GM10248 (cell line): ENCODE measurements around the gene EPS15.

Experiments used
- CTCF ChIA-PET: fragments of 300-600 bp; sonication (Branson Sonifier 250); formaldehyde crosslinking; extraction: SDS; loops from one replicate; lab custom pipeline; 2021; ENCODE audit warnings: antibody characterized with exemption; lab: Yijun Ruan, JAX
- POLR2A ChIA-PET: fragments of 350-650 bp; sonication (Branson Sonifier 250); formaldehyde crosslinking; extraction: SDS; loops from one replicate; lab custom pipeline; 2020; ENCODE audit warnings: antibody characterized with exemption; lab: Yijun Ruan, JAX
- DNase-seq: peaks from one replicate; pipeline ENCODE4 v3.0.0; 2012; ENCODE audit errors: extremely low spot score
- TF ChIP-seq, protein P1 (sequence below): IDR thresholded peaks from 2 replicates; pipeline ENCODE4 v1.5.1; 2012; ENCODE audit warnings: mild to moderate bottlenecking, low read depth; ENCODE audit errors: extremely low read depth, missing control alignments, control extremely low read depth

Gene EPS15

GRCh38 chr1:51555866-51556619 is 37.0 kb upstream of the EPS15 start:
- POLR2A ChIA-PET = no interaction called here
- TF ChIP-seq, protein P1, sequence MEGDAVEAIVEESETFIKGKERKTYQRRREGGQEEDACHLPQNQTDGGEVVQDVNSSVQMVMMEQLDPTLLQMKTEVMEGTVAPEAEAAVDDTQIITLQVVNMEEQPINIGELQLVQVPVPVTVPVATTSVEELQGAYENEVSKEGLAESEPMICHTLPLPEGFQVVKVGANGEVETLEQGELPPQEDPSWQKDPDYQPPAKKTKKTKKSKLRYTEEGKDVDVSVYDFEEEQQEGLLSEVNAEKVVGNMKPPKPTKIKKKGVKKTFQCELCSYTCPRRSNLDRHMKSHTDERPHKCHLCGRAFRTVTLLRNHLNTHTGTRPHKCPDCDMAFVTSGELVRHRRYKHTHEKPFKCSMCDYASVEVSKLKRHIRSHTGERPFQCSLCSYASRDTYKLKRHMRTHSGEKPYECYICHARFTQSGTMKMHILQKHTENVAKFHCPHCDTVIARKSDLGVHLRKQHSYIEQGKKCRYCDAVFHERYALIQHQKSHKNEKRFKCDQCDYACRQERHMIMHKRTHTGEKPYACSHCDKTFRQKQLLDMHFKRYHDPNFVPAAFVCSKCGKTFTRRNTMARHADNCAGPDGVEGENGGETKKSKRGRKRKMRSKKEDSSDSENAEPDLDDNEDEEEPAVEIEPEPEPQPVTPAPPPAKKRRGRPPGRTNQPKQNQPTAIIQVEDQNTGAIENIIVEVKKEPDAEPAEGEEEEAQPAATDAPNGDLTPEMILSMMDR = no peak
- CTCF ChIA-PET = interaction anchor here (1.3 kb wide), 1 partner anchor 11 kb away, joined by 3 read pairs; no protein-coding TSS in a partner anchor
- DNase-seq = no peak

DNA sequence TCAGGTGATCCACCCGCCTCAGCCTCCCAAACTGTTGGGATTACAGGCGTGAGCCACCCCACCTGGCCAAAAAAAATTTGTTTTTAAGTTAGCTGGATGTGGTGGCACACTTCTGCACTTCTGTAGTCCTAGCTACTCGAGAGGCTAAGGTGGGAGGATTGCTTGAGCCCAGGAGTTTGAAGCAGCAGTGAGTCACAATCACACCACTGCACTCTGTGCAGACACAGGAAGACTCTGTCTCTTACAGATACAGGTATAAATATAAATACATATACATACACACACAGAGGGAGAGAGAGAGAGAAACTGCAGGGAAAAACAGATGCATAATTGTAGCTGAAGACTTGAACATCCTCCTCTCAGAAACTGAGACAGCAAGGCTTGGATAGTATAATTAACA is 34.8 kb upstream of the EPS15 start:
- TF ChIP-seq, protein P1 = no peak
- CTCF ChIA-PET = no interaction called here
- POLR2A ChIA-PET = no interaction called here
- no peak for DNase-seq

DNA sequence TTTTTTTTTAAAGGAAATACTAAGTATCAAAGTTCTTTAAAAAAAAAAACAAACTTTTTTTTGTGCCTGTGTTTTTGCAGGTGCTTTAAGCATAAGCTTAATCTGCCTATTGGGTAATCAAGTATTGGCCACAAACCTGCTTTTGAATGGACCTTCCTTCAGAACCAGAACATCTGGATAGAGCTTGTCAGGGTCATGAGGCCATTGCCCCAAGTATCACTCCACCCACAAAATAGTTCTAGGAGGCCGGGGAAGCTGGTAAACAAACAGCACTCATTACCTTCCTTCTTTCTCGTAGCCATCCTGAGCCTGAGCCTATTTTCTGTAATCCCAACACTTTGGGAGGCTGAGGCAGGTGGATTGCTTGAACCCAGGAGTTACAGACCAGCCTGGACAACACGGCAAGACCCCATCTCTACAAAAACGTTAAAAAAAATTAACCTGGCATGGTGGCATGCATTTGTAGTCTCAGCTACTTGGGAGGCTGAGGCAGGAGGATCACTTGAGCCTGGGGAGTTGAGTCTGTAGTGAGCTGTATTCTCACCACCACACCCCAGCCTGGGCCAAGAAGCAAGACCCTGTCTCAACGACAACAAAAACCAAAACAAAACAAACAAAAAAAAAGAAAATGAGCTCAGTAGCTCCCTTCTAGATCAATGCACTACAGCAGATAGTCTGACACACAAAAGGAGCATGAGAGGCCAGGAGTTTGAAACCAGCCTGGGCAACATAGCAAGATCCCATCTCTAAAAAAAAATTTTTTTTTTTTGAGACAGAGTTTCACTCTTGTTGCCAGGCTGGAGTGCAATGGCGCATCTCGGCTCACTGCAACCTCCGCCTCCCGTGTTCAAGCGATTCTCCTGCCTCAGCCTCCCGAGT is 34.1 kb upstream of the EPS15 start:
- TF ChIP-seq, protein P1 = no peak
- POLR2A ChIA-PET = no interaction called here
- no peak for DNase-seq
- CTCF ChIA-PET = interaction anchor here (0.7 to 1.0 kb wide), 3 partner anchors 9 to 1268 kb away, joined by 3 to 4 read pairs (median 3); no protein-coding TSS in a partner anchor

- ChIA-PET POLR2A (no interaction called here), CTCF (no interaction called here)
- TF ChIP-seq, protein P1 = no peak
- no peak for DNase-seq
These were observed 32.8 kb upstream of the EPS15 start for GRCh38 chr1:51551848-51552296.

GRCh38 chr1:51551081-51551480 is 32.0 kb upstream of the EPS15 start:
- ChIA-PET CTCF (no interaction called here), POLR2A (no interaction called here)
- DNase-seq = no peak
- TF ChIP-seq, protein P1 = no peak

DNA sequence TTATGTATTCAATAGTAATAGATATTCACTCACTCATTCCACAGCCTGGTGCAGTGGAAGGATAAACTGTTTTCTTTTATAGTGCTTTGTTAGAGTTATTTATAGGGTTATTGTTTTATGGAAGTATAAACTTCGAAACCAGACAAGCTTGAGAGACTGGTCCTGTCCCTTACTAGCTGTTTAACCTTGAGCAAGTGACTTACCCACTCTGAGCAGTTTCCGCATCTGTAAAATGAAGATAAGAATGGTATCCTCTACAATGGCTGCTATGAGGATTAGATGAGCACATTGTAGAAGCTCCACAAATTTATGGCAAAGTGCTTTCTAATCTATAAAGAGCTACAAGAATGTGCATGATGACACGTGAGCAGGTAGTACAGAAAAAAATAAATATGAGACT is 30.8 kb upstream of the EPS15 start:
- DNase-seq = no peak
- ChIA-PET CTCF (interaction anchor here (0.8 to 1.0 kb wide), 2 partner anchors 14 to 22 kb away, joined by 3 to 4 read pairs; no protein-coding TSS in a partner anchor), POLR2A (no interaction called here)

More for the DNA sequence above, 30.8 kb upstream of the EPS15 start:
- TF ChIP-seq, protein P1 = no peak
